T-cell (primary cell): ENCODE measurements around the gene MAGEB17. TPM values are rescaled to one million over a fixed set of nuclear protein-coding genes. Genes with fewer than 3 reads are reported as not detected.

Experiments used
- total RNA-seq, 35 experiments: library from RNA in 6 of 35; stranded (reverse) in 6 of 35; fragments of 120-200 nt in 1 of 35; gene quantifications; one replicate each; pipeline versions ENCODE4 v1.2.1 to v1.2.4 and lab custom pipeline; 2013 to 2026

MAGEB17 gene
- total RNA-seq, 5 donors from 2014 or later (not counting 1 experiment from before 2014, with no cell fraction given) = not detected

Other genes starting within 250 kb of the MAGEB17 start
- gene GRPR, start 43.9 kb upstream of the MAGEB17 start, total RNA-seq = under 1 TPM in 2 of 5 donors, not detected in 3; 0.16 to 0.32 TPM